GM19324 (cell line): ENCODE data around the gene D2HGDH.
"Not testable (repeated sequence)": the region's sequence is repeated elsewhere in the genome, so short reads cannot be mapped to it uniquely, and the experiment has no call there.

ENCODE experiments used
- ATAC-seq: cut with Tn5 transposase; IDR thresholded peaks from one replicate; pipeline ENCODE4 v1.9.1; 2021; ENCODE audit warnings: mild to moderate bottlenecking, moderate library complexity; ENCODE audit not compliant: unreplicated experiment, low FRiP score

Gene D2HGDH

DNA sequence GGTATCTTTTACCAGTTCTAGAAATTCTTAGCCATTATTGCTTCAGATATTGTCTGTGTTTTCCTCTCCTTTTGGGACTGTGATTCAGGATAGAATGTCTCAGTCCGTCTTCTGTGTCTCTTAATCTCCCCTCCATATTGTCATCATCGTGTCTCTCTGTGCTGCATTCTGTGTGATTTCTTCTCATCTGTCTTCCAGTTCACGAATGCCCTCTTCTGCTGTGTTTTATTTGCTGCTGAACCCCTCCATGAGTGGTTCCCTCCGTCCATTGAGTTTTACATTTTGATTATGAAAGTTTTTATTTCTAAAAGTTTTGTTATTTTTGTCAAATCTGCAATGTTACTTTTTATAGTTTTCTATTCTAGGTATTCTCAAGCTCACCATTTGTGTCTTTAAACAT, 11.7 kb downstream of the D2HGDH start:
- ATAC-seq = no peak

DNA sequence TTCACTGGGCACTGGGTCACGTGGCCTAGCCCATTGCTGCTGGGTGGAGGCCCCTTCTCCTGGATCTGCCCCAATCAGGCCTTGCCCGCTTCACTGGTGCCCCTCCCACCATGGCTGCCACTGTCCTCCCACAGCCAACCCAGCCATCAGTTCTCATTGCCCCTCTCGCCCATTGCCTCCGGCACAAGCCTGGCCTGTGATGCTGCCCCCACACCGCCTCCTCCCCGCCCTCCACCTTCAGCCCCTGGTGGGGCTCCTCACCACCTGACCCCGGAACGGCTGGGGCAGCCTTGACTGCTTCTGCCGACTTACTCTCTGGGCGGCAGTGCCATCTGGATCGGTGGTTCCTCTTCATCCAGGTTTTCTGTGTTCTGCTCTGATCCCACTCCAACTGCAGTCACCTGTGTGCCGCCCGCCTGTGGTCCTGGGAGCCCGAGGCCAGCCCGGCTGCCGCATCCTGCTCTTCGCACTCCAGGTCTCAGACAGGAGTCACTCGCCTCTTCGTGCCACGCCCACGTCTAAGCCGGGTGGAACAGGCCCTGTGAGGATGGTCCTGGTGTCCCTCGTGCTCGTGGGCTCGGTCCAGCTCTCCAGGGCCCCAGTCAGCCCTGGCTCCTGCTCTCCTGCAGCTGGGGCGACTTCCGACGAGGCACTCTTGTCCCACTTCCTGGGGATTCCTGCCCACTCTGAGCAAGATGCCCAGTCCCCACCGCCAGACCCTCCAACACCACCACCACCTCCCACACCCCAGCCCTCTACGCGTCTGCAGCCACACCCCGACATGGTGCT, 14.2 kb downstream of the D2HGDH start:
- no peak for ATAC-seq

DNA sequence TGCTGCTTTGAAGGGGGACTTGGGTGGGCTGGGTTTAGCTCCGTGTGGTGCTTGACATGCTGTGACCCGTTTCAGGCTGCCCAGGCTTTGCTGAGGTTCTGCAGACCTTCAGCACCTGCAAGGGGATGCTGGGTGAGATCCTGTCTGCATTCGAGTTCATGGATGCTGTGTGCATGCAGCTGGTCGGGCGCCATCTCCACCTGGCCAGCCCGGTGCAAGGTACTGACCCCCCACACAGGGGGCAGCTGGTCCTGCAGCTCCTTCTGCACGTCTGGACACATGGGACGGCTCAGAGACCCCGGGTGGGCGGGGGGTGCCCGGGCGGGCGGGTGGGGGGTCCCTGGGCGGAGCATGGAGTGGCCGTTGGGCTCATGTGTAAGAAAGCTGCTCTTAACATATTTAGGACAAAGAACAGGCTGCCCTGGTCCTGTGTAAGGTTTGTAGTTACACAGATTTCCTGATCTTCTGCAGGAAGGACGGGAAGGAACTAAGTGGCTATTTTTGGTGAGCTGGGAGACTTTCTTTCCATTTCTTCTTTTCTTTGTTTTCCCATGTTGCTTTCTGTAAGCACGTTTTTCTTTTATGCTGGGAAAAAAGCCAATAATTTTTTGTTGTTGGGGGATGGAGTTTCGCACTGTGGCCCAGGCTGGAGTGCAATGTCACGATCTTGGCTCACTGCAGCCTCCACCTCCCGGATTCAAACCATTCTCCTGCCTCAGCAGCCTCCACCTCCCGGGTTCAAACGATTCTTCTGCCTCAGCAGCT, 15.8 kb downstream of the D2HGDH start:
- no peak for ATAC-seq

DNA sequence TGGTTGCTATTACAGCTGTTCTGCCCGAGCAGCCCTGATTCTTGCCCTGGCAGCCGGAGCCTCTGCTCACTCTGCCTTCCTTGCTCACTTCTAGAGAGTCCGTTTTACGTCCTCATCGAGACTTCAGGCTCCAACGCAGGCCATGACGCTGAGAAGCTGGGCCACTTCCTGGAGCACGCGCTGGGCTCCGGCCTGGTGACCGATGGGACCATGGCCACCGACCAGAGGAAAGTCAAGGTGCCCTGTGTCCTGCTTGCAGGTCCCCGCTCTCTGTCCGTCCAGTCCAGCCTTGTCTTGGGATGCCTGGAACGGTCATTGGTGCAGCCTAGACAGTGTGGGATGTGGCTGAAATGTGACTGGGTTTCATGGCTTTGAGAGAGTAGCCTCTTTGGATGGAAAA, 16.7 kb downstream of the D2HGDH start:
- no peak for ATAC-seq

DNA sequence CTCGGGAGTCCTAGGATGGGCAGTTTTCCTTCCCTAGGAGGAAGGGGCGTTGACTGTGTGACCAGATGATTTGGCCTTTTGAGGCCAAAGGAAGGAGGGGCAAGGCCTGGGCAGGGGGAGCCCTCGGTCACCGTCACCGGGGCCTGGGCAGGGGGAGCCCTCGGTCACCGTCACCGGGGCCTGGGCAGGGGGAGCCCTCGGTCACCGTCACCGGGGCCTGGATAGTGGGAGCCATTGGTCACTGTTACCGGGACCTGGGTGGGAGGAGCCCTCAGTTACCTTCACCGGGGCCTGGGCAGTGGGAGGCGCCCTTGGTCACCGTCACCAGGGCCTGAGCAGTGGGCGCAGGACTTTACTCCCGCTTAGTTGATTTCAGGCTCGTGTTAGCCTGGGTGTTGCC, 17.3 kb downstream of the D2HGDH start:
- ATAC-seq = no peak

DNA sequence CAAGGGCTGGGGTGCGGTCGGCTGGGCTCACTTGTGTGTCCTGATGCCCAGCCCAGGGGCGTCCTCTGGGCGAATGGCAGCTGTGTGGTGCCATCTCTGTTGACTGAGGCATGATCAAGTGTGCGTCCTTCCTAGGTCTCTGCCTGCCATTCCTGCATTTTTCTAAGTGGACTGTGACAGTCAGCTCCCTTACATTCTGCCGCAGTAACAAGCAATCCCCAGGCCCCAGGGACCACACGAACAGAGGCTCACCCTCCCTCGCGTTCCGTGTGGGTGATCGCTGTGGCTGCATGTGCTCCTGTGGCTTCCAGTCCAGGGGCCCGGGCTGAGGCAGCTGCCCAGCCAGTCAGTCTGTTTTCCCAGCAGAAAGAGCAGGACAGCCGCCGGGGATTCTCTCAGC, 17.8 kb downstream of the D2HGDH start:
- ATAC-seq = no peak

DNA sequence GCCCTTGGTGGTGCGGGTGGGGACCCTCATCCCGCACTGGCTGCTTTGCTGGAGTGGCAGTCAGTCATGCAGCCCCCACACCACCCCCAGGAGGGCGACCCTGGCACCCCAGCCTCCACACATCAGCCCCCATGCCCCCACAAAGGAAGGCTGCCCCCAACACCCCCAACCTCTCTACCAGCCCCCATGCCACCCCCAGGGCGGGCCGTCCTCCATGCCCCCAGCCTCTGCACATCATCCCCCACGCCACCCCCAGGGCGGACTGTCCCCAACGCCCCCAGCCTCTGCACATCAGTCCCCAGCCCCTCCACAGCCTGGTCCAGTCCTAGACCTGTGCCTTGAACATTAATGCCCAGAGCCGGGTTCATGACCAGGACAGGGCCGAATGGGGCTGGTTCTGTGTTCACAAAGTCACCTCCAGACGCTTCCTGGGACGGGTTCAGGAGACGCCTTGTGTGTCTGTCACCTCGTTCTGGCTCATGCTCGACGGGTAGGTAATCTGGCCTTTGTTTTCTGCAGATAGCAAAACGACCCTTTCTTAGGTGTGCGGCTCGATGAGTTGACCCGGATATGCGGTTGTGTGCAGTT, 18.4 kb downstream of the D2HGDH start:
- no peak for ATAC-seq

DNA sequence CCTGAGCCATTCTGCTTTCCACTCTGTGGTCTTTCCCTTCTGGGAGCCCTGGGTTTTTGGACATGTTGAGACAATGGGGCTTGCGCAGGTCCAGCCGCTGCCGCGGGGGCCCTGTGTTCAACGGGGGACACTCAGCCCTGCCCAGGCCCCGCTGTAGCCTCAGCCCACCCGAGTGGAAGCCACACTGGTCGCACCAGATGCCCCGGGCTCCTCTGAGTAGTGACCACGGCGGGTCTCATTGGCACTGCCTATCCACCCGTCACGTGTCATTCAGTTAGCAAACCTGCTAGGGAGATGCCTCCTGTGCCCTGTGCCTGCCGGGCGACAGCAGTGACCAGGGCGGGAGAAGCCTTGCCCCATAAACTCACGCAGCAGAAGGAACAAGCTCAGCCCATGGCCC, 19.1 kb downstream of the D2HGDH start:
- ATAC-seq = no peak

DNA sequence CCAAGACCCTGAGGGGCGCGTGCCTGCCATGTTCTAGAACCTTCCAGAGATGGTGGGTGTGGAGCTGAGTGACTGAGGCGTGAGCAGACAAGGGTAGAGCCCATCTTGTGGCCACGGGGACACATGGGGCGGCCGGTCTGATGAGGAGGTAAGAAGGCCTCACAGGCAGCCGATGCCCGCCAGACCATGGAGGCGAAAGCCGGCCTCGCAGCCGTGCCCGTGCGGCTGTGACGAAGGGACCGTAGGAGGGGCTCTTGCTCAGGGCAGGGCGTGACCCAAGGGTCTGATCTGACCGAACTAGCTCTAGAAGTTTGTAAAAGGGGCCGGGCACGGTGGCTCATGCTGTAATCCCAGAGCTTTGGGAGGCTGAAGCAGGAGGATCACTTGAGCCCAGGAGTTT, 19.6 kb downstream of the D2HGDH start:
- no peak for ATAC-seq

DNA sequence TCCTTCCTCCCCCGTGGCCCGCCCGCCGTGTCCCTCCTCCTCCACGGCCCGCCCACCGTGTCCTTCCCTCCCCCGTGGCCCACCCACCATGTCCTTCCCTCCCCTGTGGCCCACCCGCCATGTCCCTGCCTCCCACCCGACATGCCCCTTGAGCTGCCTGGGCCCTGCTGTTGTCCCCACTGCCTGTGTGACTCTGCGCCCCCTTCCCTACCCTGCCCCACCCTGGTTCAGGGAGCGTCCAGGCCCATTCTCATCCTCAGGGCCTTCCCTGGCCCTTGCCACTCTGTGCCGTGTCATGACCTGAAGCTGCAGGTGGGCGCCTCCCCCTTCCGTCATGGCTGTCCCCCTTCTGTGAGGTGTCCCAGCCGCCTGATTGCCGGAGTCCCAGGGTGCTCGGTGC, 20.7 kb downstream of the D2HGDH start:
- no peak for ATAC-seq

DNA sequence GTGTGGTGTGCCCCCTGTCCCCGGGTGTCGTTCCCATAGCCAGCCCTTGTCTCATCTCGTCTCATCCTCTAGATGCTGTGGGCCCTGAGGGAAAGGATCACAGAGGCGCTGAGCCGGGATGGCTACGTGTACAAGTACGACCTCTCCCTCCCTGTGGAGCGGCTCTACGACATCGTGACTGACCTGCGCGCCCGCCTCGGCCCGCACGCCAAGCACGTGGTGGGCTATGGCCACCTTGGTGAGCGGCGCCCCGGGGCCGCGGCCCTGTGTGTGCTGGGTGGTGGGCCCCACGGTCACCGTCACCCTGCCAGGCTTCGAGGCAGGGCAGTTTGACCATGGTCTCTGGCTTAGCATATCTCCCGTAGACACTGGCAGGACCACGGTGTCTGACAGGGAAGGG, 21.3 kb downstream of the D2HGDH start:
- no peak for ATAC-seq

DNA sequence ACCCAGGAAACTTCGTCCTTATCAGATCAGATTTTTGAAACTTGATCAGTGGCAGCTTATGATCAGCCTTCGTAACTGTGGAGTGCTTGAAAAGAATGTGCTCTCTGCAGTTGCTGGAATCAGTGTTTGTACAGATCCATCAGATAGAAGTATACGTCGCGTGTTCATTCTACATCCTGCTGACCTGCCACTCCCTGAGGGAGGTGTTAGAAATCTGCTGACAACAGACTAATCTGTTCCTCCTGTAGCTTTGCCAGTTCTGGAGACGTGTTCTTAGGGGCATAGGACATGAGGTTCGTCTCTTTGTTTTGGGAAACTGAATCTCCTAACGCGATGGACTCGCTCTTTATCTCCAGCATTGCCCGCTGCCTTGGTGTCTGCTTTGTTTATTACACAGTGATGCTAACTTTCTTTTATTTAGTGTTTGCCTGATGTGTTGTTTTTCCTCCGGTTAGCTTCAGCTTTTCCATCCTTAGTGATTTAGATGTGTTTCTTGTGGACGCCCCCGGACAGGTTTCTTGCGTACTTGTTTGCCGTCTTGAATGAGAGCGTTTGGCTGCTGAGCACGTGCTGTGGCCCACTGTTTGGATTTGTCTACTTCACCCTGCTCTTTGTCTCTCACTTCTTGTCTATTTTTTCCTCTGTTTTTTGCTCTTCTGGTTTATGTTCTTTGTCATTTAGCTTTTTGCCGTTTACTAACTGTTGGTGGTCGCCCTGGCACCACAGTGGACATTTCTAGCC, 24.8 kb downstream of the D2HGDH start:
- no peak for ATAC-seq

DNA sequence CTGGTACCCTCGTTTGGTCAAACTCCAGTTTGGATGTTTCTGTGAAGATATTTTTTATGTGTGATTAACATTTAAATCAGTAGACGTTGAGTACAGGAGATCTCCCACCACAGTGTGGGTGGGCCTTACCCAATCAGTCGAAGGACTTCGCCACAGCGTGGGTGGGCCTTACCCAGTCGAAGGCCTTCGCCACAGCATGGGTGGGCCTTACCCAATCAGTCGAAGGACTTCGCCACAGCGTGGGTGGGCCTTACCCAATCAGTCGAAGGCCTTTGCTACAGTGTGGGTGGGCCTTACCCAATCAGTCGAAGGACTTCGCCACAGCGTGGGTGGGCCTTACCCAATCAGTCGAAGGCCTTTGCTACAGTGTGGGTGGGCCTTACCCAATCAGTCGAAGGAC, 25.5 kb downstream of the D2HGDH start:
- ATAC-seq = not testable (repeated sequence)

DNA sequence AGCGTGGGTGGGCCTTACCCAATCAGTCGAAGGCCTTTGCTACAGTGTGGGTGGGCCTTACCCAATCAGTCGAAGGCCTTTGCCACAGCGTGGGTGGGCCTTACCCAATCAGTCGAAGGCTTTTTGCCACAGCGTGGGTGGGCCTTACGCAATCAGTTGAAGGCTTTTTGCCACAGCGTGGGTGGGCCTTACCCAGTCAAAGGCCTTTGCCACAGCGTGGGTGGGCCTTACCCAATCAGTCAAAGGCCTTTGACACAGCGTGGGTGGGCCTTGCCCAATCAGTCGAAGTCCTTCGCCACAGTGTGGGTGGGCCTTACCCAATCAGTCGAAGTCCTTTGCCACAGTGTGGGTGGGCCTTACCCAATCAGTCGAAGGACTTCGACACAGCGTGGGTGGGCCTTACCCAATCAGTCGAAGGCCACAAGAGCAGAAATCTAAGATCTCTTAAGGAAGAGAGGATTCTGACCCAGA, 25.9 kb downstream of the D2HGDH start:
- no peak for ATAC-seq

DNA sequence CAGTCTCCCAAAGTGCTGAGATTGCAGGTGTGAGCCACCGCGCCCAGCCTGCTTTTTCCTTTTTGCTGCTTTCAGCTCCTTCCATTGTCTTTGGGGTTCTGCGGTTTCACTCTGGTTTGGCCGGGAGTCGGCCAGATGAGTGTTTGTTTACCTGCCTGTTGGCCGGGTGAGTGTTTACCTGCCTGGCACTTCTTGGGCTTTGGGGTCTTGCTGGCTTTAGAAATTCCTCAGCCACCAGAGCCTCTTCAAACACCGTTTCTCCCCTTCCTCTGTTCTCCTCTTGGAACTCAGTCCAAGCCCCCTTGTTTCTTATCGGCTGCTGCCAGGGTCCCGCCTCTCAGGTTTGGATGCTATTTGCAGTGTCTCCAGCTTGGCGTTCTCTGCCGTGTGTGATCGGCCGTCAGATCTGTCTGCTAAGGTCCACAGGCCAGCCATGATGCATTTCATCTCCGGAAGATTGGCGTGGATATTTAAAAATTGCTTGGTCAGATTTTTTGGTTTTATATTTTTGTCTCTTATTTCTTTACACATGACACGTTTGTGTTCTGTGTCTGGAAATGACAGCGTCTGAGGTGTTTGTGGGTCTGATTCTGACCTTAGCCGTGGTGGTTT, 28.0 kb downstream of the D2HGDH start:
- no peak for ATAC-seq

DNA sequence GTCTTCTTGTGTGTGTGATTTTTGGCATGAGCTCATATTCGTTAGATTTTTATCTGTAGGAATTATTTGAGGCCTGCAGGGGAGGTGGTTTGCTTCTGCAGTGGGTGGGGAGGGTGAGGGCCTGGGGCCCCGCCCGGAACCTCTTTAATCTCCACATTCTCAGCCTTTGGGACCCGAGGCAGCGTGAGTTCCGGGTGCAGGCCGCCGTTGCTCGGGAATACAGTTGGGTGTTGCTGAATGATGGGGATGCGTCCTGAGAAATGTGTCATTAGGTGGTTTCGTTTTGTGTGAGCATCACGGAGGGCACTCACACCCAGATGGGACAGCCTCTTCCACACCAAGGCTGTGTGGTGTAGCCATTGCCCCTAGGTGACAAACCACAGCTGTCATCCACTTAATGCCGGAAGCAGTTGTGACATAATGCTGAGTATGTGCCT, 28.5 kb downstream of the D2HGDH start:
- ATAC-seq = no peak

DNA sequence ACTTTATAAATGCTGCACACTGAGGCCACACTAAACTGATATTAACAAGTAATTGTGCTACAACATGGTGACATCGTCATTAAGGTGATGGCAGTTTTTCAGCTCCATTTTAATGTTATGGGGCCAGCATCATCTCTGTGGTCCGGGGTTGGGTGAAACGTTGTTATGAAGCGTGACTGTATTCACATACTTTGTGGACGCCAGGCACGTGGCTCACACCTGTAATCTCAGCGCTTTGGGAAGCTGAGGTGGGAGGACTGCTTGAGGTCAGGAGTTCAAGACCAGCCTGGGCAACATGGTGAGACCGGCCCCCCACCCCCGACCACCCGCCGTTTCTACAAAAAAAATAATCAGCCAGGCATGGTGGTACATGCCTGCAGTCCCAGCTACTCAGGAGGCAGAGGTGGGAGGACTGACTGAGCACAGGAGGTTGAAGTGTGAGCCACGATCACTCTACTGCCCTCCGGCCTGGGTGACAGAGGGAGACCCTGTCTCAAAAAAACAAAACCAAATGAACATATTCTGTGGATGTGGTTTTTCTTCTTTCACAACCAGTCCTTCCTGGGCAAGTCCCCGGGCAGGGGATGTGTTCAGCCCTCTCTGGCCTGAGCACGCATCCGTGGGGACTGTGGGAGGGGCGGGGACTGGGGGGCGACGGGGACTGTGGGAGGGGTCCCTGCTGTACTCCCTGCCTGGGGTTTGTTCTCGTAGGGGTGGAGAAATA, 29.3 kb downstream of the D2HGDH start:
- no peak for ATAC-seq

DNA sequence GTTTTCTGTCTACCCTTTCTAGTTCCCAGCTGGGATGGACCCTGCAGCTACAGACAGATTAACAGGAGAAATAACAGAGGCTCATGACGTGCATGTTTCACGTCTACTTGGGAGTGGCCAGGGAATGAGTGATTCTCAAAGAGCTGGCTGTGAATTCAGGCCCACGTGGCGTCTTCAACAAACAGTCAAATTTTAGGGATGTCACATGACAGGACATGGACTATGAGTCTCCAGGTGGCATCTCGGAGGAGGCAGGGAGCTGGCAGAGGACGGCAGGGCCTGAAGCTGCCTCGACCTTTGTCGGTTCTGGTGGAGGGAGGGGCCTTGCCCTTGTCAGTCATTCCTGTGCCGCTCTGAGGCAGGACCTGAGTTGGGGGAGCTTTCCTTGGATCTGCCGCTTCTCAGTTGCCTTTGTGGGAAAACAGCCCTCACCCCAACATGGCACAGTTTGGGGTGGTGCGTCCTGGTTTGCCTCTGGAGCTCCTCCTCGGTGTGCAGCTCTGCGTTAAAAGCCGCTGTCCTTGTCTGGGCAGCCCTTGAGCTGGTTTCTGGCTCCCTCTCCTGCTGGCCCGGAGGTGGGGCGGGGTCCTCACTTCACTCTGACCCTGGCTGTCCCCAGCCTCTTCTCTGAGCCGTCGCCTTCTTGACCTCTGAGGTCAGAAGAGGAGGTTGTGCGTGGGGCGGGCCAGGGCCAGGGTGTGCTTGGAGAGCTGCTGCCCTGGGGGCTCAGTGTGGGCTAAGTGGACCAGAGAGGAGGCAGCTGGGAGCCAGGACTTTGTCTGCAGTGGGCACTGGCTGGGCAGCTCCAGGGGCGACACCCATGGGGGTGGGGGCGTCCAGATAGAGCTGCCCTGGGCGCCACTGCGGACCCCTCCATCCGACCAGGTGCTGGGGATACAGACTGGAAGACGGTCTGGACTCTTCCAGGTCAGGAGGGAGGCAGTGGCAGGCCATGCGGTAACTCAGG, 30.1 kb downstream of the D2HGDH start:
- no peak for ATAC-seq
